Activated gamma-delta T cell treated with Interleukin-2 at 50 U/mL for 16 hours (primary cell): ENCODE data around the gene SLC6A19.

ENCODE experiments used
- DNase-seq: peaks from one replicate; pipeline ENCODE4 v3.0.0-alpha.2; 2020

The SLC6A19 gene

GRCh38 chr5:1211701-1212100, 10.3 kb downstream of the SLC6A19 start:
- no peak for DNase-seq

DNA sequence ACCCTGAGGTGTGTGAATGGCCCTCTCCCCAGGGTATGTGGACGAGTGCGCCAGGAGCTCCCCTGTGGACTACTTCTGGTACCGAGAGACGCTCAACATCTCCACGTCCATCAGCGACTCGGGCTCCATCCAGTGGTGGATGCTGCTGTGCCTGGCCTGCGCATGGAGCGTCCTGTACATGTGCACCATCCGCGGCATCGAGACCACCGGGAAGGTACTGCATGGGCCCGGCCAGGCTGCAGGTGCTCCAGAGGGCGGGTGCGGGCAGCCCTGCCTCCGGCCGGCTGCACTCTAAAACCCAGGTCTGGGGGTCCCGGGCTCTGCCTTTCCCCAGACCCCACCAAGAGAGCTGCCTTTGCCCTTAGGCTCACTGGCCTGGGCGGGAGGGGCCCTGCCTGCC, 10.9 kb downstream of the SLC6A19 start:
- no peak for DNase-seq

GRCh38 chr5:1212881-1213280, 11.5 kb downstream of the SLC6A19 start:
- DNase-seq, result no peak

DNA sequence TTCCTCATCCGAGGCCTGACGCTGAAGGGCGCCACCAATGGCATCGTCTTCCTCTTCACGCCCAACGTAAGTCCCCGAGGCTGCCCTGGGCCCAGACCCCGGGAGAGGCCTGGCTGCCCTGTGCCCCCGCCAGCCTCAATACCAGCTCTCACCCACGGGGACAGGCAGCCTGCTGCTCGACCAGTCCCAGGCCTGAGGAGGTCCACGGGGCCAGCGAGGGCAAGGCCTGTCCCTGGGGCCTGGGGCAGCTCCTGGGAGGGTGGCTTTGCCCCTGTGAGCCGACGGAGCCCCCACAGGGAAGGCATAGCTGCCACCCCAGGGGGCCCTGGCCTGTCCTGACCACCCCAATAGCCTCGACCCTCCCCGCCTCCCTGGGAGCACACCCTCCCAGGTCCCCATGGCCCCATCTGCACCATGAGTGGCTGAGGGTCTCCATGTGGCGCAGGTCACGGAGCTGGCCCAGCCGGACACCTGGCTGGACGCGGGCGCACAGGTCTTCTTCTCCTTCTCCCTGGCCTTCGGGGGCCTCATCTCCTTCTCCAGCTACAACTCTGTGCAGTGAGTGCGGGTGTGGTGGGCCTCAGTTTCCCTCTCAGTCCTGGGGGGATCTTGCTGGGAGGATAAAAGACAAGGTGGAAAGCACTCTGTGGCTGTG, 12.2 kb downstream of the SLC6A19 start:
- no peak for DNase-seq

DNA sequence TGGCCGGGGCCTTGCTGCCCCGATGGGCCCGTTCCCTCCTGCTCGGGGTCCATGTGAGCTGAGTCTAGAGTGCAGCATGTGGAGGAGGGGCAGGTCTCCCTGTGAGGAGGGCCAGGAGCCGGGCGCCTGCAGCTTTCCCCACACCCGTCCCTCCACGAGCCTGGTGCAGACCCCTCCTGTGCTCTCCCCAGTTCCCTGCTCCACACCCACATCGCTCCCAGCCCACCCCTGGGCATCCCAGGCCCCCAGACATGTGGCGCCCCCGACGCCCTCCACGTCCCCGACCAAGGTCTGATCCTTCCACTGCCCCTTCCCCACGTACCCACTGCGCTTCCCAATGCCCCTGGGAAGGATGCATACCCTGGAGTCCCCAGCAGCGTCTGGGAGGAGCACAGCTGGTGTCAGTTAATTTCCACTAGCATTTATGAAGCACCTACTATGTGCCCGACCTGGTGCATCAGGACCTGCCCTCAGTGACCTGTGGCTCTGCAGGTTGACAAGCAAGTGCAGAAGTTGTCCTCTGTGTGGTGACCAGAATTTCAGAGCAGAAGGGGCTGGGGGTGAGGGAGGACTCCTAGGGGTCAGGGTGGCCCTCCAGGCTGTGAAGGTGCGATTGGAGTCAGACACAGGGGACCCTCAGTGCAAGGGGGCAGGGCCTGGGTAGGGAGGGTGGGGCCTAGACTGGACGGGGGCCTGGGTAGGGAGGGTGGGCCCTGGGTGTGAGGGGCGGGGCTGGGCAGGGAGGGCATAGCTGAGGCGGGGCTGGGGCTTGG, 13.0 kb downstream of the SLC6A19 start:
- no peak for DNase-seq

GRCh38 chr5:1214936-1215220, 13.5 kb downstream of the SLC6A19 start:
- no peak for DNase-seq

DNA sequence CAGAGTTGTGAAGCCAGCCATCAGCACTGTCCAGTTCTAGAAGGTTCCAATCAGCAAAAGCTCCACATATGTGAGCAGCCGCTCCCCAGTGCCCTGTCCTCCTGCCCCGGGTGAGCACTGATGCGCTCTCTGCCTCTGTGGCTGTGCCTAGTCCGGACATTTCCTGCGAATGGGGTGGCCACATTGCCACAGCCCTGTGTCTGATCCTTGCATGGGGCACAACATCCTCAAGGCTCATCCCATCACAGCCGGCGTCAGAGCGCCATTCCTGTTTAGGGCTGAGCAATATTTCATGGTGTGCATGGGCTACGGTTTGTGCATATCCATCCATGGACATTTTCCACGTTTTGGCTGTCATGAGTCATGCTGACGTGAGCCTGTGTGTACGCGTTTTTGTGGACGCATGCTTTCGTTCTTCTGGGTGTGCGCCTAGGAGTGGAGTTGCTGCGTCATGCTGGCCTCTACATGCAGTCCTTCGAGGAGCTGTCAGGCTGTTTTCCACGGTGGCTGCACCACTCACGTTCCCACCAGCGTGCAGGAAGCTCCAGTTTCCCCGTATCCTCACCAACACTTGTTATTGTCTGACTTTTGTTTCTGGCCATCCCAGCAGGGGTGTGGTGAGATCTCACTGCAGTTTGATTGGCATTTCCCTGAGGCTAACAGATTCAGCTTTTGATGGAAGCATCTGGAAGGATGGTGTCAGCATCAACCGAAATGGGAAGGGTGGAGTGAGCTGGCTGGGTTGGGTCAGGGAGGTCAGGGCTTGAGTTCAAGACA, 14.1 kb downstream of the SLC6A19 start:
- DNase-seq, result no peak

GRCh38 chr5:1216211-1216917, 15.0 kb downstream of the SLC6A19 start:
- DNase-seq, result no peak

DNA sequence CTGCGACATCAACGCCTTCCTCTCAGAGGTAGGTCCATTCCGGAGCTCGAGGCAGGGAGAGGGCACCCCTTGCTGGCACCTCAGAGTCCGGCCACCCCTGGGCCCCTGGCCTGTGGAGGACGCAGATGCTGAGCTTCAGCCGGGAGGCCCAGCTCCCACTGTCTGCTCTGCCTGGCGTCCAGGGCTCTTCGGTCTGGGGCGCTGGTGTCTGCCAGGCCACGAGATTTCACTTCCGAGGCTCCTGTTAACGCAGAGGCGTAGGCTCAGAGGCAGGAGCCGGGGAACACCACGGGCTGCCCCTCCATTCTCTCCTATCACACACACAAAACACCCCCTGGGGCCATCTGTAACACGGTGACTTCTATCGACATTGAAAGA, 15.5 kb downstream of the SLC6A19 start:
- no peak for DNase-seq

DNA sequence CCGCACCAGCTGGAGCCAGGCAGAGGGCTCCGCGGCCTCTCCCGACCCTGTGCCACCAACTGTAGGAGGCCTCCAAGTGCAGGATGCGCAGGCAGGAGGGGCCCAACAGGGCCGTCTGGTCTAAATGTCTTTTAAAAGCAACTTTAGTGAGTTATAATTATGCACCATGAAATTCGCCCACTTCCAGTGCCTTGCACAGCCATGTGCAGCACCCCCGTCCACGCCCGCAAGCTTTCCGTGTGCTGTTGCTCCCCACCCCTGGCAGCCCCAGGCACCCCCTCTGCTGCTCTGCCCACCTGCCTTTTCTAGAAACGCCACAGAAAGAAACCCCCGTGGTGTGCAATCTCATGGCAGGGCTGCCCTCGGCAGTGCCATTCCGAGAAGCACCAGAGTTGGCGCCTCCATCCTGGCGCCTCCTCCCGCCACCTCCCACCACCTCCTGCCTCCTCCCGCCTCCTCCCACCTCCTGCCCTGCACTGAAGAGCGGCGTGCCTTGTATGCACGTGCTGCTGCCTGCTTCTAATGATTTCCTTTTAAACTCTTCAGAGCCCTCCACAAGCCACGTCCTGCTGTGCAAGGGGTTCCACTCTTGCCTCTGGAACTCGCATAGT, 16.3 kb downstream of the SLC6A19 start:
- DNase-seq, result no peak

DNA sequence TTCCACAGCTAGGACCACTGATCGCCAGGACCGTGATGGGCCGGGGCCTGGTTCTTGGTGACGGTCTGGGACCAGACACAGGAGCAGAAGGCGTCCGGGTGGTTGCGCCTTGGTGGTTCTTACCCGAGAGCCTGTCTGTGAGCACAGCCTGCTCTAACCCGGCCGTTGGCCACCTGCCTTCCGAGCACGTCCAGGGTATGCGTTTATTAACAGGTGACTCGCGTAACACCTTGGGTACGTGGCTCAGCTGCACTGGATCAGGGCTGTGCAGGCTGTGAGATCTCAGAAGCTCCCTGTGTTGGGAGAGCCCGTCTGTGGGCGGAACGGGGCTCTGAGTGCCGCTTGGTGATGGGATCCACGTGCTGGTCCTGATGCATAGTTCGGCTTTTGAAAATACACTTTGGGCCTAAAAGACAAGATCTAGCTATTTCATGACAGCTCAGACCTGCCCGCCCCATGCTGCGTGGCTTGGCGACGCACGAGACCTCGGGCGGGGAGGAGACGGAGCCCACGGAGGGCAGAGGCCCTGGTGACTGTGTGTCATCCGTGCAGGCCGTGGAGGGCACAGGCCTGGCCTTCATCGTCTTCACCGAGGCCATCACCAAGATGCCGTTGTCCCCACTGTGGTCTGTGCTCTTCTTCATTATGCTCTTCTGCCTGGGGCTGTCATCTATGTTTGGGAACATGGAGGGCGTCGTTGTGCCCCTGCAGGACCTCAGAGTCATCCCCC, 17.1 kb downstream of the SLC6A19 start:
- DNase-seq, result no peak

GRCh38 chr5:1219098-1219767, 17.8 kb downstream of the SLC6A19 start:
- DNase-seq, result no peak

GRCh38 chr5:1219768-1220100, 18.3 kb downstream of the SLC6A19 start:
- DNase-seq, result no peak

DNA sequence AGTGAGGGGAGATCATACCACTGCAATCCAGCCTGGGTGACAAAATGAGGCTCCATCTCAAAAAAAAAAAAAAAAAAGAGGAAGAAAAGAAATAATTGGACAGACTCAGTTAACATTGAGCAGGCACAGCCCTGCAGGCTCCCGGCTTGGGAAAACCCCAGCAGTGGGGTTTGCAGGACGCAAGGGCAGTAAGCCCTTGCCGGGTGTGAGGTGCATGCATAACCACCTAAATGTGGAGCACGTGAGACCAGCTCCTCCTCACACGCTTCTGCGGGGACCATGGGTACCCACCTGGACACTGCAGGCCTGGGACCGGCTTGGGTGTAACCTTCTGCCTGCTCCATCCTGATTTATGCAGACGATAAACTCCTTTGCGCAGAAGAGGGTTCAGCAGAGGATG, 19.0 kb downstream of the SLC6A19 start:
- no peak for DNase-seq

- no peak for DNase-seq
Measured at GRCh38 chr5:1220831-1221230, 19.4 kb downstream of the SLC6A19 start.

- DNase-seq, result no peak
Measured at GRCh38 chr5:1221721-1222120, 20.3 kb downstream of the SLC6A19 start.

- DNase-seq, result no peak
Measured at GRCh38 chr5:1222147-1222546, 20.8 kb downstream of the SLC6A19 start.

DNA sequence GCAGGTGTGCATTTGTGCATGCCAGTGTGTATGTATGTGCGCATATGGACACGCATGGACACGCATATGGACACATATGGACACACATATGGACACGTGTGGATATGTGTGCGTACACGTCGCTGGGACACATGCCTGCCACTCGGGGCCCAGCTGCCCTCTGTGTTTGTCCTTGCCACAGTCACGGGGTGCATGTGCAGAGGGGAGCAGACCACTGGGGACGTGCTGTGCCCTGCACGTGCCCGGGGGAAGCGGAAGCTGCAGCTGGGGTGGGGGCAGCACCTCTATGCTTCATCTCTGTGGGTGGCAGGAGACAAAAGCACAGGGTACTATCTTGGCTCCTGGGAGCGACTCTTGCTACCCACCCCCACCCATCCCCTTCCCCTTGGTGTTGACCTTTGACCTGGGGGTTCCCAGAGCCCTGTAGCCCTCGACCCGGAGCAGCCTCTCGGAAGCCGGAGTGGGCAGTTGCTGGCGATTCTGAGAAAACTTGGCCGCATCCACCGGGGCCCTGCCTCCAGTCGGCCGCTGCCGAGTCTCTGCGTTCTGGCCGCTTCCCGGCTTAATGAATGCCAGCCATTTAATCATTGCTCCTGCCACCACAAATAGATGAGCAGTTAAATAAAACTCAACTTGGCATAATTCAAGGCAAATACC, 21.4 kb downstream of the SLC6A19 start:
- no peak for DNase-seq

- DNase-seq, result no peak
Measured at GRCh38 chr5:1223278-1223670, 21.9 kb downstream of the SLC6A19 start.

- DNase-seq, result no peak
Measured at GRCh38 chr5:1224631-1225030, 23.2 kb downstream of the SLC6A19 start.

GRCh38 chr5:1225081-1225480, 23.7 kb downstream of the SLC6A19 start, which contains the start of gene SLC6A18:
TSS of gene SLC6A18 (plus strand) at chr5:1225381. CDS start at chr5:1225478, 97 bp downstream.
- DNase-seq, result no peak
